Stimulated activated CD4-positive, alpha-beta T cell treated with anti-CD3 and anti-CD28 coated beads, TNF-alpha, amount 100 ng/mL, for 4 hours (primary cell): ENCODE results near the gene MOCOS.

Source experiments
- DNase-seq, 3 experiments: peaks; one replicate each; pipeline ENCODE4 v3.0.0-alpha.2; 2020; ENCODE audit warnings: low read depth in 3 of 3

The MOCOS gene

DNA sequence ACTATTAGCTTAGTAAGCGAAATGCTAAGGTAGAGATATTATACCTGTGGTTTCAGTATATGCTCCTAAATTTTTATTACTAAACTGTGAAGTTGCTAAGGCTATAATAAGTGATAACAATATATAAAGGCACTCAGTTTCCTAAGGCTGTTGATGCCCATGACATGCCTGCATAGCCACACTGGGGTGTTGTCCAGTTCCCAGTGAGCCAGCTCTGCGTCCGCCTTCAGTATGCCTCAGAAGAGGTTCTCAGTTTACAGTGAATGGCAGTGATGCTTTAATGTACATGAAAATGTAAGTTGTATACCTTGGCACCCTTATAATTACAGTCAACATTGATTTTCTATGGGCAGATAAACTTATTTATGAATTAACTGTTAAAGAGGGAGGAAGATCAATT, 117.4 kb downstream of the MOCOS start:
- DNase-seq, result no peak

DNA sequence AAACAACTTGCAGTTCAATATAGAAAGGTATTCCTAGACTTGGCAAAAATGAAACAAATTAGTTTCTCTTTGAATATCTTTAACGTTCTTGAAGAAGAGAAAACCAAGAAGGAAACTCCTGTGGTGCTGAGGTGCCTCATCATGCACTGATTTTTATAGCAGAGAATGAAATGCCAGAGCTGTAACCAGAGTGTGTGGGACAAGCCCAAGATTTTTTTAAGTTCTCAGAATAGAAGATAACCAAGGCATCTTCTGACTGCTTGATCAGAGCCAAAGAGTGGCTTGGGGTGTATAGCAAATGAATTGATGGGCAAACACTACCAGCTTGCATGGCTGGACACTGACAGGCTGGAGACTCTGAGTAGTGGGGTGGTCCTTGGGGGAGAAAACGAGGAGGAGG, 118.1 kb downstream of the MOCOS start:
- no peak for DNase-seq

DNA sequence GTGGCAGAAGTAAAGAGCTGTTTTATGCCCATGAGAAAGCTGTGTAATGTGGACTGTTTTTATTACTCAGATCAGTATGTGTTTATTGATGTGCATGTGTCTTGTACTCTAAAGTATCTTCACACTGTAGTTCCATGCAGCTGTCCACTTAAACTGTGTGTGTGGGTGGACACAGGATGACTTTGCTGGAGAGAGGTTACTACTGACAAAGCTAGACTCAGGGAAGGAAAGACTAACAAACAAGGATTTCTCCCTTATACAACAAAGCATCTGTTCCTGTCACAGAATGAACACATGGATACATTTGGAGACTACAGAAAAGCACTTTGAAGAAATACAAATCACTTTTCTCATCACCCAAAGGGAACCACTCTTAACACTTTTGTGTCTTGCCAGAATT, 120.2 kb downstream of the MOCOS start:
- no peak for DNase-seq

DNA sequence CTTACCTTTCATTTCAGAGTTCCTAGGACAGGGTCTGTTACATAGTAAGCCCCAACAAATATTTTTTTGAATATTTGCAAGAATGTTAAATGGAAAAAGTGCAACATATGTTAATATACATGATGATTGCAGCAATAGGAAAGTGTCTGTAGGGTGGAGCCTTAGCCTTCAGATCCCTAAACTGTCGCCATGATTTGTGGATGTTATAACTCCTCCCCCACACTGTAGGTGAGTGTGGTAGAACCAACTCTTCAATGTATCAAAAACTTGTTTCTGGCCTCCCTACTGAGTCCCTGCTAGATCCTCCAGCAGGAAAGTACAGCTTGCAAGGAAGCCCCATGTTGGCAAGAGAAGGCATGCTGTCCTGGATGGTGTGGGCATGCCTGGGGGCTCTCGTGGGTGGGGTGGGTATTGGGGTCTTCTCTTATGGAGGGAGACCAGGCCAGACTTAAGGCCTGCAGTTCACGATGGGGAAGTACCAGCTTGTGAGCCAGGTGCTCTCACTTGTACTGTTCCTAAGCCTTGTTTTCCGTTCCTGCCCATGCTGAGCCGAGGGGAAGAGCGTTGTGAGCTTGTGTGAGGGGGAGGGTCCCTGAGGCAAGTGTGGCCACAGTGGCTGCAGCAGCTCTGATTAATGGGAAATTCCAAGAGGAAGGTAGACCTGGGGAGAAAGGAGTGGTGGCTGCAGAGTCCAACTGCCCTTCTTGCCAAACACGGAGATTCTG, 121.6 kb downstream of the MOCOS start:
- DNase-seq, result no peak

DNA sequence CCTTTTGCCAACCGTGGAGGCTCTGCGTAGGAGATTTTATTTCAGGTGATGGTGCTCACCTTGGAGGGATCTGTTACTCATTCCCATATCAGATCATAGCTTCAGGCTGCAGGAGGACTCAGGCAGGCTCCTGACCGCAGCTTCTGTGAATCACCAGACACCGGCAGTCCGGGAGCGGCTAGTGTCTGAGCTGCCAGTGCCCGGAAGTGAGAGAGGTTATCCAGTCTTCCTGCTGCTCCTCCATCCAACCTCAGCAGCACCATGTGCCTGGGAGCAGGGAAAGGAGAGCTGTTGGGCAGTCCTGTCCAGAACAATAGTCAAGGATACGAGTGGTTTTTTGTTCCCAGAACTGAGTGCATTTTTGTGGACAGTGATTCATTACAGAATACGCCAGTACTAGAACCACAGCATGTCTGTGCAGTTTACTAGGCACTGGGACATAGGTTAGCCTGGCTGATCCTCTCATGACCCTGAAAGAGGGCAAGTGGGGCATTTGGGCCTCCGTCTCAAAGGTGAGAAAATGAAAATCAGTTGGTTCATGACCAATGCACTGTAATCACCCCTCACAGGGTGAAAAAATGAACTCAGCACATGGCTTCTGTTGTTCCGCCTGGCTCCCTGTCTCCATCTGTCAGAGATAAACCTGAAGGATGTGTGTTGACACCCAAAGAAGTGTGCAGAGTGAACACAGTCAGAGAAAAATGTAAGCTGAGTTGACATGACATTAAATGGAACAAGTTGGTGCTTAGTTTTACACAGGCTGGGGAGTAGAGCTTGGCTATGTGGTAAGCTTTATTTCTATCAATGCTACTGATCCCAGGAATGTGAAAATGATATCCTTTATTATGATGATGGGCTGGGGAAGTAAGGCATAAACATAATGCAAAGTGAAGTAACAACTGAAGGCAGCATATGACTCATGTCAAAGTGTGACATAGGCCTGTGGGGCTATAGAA, 122.4 kb downstream of the MOCOS start:
- no peak for DNase-seq

DNA sequence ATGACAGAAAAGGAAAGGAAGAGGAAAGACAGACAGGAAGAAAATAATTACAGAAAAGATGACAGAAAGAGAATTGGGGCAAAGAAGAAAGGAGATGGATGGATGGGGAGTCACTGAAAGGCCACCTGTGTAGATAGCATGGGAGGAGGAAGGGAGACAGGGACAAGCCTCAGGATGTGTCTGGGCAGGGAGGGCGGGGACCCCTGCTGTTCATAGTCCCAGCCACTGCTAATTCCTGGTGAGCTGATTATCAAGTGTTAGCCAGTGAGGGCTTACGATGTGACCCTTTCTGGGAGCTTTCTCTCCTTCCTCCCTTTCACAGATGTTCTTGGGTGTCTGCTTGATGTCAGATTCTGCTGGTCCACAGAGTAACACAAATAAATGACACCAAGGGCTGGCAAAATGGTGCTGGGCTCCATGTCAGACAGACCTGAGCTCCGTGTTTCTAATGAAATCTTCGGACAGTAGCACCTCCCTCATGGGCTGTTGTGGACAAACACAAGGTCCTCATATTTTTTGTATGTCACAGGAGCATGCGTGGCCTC, 123.8 kb downstream of the MOCOS start:
- no peak for DNase-seq

DNA sequence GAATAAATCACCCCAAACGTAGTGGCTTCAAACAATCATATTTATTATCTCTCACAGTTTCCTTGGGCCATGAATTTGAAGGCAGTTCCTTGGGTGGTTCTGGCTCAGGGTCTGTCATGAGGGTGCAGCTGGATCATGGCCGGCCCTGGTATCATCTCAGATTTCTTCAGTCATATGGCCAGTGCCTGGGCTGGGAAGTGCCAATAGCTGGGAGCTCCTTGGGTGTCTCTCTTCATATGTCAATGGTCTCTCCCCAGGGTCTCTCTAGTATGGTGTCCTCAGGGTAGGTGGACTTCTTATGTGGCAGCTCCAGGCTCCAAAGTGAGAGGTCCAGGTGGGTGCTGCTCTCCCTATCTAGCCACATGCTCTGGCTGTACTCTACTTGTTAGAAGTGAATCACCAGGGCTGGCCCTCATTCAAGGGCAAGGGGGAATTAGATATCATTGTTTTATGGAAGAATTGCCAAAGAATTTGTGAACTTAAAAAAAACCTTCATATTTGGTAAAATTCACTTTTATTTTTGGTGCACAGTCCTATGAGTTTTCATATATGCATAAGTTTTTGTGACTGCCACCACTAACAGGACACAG, 125.6 kb downstream of the MOCOS start:
- no peak for DNase-seq

DNA sequence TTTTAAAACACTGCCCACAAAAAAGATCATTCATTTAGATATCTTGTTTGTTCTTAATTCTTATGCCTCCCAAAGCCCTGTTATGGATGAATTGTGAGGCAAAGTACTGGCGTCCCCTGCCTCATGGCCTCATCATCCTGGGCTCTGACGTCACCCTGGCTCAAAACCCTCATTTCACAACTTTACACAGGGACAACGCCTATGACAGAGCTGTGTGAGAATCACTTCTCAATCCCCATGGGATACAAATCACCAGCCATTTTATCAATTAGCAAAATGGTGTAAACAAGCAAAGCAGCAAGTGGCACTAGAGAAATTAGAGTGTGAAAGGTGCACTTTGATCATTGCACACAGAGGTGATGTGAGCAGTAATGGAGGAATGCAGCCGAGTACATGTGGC, 126.8 kb downstream of the MOCOS start:
- no peak for DNase-seq

DNA sequence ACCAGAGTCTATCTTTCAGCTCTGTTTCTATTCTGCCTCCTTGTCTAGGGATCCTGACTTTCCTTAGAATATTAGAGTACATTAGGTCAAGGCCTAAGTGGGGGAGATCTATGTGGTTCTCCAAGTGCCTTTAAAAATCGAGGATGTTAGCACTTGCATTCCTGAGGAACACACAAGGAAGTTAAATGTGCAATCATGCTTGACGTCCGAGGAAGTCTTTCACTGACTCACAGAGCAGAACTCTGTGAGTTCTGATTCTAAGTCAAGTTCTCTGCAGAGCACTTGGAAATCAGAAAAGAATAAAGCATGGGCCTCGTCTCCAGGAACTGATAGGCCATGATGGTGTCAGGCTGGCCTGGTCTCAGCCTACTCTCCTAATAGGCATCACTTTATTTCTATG, 127.5 kb downstream of the MOCOS start:
- DNase-seq, result no peak

DNA sequence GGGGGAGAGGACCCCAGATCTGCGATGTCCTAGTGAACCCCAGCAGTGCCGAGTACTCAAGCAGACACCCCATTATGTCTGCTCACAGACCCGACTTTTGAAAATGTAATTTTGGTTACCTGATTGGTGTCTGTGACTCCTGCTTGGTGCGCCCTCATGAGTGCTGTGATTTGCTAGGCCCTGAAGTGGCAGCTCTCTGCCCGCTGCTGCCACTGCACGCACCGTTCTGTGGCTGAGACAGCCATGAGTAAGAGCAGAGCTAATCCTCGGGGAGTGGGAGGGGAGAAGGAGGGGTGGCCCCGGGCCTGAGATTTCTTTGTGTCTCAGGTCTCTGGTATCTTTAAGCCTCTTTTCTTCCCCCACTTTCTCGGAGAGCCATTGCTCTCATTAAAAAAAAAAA, 128.4 kb downstream of the MOCOS start:
- DNase-seq, result no peak

DNA sequence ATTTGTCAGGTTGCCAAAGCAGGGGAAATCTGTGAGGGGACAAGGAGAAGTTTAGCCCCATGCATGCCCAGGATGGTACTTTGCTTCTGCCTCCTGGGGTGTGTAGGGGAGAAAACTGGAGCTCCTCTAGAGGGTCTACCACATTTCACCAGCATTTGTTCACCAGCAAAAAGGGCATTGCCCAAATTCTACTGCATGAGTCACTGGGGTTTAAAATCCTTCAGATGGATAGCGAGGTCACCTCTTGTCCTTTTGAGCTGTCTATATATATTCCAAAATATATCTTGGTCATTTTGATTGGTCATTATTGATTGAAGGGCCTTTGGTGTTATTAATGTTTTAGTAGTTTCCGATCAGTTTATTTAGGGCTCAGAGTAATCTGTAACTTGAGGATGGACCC, 128.9 kb downstream of the MOCOS start:
- DNase-seq, result no peak
